ENCODE data around the gene MYLK4.
A peak's percentile ranks its signal among the peaks of the same experiment; 100 is the strongest.

The MYLK4 gene

DNA sequence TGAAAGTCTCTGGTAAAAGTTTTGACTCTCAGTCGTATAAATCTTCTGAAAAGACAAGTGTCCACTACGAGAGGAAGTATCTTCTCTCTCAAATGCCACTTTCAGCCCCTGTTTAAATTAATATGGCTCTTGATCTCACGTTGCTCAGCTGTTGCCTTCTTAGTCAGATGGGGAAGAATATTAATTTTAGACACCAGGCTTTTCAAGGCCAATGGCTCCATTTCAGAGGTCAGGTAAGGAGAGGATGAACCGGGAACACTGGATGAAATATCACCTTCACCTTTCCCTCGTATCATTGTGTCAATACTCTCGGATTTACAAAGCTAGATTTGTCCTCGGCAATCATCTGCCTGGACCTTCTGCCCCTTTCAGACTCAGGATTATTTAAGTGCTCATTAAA lies at the start of gene MYLK4:
MYLK4 (minus strand) TSS at position 91 of the 400 bp plus-strand sequence. CDS start 1,628 bp downstream, outside the sequence.
- no peak for DNase-seq (ENCODE audit: insufficient read length, low spot score)
- no peak for FAIRE-seq

DNA sequence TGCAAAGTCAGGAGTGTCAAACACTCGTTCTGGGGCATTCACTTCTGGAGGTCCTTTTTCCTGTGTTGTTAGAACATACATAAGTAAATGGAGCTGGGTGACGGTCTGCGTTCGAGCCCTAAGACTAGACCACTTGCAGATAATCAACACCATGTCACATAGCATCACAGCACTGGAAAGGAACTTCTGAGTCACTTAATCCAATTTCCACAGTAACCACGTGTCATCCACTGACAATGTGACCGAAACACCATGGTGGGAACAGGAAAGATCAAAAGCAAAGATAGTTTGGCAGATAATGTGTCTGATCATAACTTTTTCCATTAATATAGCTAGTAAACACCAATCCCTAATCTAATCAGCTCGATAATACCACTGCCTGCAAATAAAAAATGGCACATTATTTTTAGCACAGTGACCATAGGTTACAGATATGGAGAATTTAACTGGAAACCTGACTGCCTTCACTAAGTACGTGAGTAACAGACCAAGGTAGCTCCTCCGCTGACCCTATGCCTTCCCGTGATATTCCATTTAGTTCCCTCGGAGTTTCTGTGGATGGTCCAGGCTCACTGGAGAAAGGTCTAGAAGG lies 49.3 kb upstream of the MYLK4 start:
- no peak for DNase-seq (ENCODE audit: insufficient read length, low spot score)
- no peak for FAIRE-seq

DNA sequence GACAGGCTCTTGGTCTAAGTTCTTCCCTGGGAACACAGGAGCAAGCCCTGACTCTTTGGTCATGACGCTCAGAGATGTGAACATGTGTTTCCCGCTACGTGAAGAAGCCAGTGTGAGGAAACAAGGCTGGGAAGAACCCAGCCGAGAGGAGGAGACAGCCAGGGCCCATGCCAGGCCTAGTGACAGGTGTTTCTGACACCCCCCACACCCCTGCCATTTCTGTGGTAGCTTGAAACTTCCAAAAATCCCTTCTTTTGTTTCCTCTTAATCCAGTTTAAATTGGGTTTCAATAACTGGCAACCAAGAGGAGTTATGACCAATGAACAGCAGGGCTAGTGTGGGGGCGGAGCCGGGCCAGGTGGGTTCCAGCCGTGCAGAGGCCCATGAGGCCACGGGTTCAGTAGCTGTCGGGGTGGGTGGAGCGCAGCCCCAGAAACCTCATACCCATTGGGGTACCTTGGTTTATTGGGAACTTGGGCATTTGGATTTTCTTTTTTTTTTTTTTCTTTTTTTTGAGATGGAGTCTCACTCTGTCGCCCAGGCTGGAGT lies 47.9 kb upstream of the MYLK4 start:
- DNase-seq (ENCODE audit: insufficient read length, low spot score) (no peak), FAIRE-seq (no peak)

DNA sequence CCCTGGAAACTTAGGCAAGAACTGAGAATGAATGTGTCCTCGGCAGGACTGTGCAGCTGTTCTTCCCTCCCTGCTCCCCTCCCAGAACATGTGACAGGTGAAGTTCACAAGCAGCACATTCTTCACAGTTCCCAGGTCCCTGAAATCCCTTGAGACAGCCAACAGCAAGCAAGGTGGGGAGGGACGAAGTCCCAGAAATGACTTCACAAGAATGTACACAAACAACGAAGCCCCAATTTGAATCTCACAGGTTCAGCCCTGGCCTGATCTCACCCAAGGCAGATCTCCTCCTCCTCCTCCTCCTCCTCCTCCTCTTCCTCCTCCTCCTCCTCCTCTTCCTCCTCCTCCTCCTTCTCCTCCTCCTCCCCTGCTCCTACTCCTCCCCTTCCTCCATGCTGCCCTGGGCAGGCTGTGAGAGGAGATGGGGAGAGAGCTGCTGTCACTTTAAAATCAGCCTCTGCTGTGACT lies 46.9 kb upstream of the MYLK4 start:
- FAIRE-seq, result no peak
- no peak for DNase-seq (ENCODE audit: insufficient read length, low spot score)

DNA sequence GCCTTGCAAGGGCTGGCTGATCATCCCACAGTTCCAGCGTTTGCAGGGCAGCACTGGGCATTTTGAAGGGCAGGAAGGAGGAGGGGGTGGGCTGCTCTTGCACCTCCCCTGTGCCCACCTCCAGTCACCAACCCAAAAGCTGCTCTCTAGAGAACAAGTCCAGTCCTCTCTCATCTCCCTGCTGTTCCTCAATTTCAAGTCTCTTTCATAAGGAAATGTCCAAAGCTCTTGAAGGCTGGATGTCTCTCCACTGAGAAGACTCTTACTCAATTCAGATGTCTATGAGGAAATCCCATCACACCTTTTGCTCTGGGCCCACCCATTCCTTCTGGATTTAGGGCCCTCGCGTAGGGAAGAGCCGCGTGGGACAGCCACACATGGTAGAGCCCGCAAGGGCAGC lies 46.1 kb upstream of the MYLK4 start:
- FAIRE-seq (no peak), DNase-seq (ENCODE audit: insufficient read length, low spot score) (no peak)

DNA sequence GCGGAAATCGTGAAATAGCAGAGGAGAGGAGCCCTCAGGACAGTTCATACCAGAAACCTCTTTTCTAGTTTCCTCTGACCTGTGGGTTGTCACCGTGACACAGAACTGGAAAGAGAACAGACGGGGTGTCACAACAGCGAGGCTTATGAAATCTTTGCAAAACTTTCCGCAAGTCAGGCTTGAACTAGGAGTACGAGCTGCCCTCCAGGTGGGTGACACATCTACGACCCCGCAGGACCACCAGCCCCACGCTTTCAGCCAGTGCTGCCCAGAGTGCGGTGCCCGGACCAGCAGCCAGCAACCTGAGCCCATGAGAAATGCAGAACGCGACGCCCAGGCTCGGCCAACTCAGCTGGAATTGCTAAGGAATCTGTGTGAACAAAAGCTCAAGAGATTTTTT lies 45.2 kb upstream of the MYLK4 start:
- FAIRE-seq (no peak), DNase-seq (ENCODE audit: insufficient read length, low spot score) (no peak)

DNA sequence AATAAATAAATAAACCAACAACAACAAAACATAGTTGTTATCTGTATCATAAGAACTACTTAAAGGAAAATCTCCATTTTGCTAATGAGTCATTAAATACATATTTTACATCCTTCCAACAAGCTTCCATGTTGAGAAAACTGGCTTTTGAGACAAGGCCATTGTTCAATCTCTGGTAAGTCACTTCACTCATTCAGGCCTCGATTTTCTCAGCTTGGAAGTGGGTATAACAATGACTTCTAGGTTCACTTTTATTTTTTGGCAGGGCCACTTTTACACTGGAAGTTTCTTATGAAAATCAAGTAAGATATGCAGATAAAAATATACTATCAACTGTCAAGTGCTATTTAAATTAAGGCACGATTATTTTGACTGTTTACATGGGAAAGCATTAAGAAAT lies 44.4 kb upstream of the MYLK4 start:
- DNase-seq (ENCODE audit: insufficient read length, low spot score) (no peak), FAIRE-seq (no peak)

DNA sequence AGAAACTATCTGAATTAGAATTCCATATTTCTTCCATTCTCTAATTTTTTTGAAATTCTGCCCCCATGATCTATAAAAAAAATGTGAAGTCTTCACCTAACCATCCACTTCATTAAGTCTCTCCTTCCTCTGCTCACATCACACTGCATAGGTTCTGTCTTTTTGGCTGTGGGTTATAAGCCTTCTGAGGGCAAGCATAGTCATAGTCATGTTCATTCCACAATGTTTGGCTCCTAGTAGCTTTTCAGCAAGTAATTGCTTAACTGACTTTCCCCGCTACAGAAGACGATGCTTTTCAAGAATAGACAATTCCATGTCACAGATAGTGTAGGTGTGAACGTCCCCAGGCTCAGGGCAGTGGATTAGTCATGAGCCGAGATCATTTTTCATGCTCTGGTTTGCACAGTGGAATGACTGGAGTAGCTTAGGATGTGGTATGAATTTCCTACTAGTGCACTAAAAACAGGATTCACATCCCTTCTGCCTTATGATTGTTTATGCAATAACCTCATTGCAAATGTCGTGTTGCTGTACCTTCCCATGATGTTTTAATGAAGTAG lies 43.5 kb upstream of the MYLK4 start:
- DNase-seq (ENCODE audit: insufficient read length, low spot score) (no peak), FAIRE-seq (no peak)

DNA sequence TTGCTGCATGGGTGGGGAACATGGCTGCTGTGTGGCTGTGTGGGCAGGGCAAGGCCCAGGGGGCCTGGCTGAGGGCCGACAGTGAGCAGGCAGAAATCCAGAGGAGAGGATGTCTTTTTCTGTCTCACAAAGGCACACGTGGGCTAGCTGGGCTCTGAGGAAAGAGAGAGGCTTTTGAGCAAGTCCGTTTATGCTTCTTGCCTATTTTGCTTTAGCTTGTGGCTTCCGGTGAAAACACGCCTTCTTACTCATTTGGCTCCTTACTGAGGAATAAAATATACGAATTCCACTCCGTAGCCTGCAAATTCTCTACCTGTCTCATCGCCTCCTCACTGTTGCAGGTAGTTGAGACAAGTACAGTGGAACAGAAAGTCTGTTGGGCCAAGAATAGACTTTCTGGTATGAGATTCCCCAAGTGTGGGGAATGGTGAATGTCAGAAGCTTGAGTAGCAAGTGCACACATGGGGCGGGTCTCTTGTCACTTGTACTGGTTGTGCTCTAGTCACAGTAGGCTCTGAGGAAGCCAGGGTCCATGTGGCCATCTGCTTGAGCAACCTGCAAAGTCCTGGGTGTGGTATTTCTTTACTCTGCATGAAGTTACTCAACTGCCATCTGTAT lies 42.9 kb upstream of the MYLK4 start:
- no peak for FAIRE-seq
- no peak for DNase-seq (ENCODE audit: insufficient read length, low spot score)

DNA sequence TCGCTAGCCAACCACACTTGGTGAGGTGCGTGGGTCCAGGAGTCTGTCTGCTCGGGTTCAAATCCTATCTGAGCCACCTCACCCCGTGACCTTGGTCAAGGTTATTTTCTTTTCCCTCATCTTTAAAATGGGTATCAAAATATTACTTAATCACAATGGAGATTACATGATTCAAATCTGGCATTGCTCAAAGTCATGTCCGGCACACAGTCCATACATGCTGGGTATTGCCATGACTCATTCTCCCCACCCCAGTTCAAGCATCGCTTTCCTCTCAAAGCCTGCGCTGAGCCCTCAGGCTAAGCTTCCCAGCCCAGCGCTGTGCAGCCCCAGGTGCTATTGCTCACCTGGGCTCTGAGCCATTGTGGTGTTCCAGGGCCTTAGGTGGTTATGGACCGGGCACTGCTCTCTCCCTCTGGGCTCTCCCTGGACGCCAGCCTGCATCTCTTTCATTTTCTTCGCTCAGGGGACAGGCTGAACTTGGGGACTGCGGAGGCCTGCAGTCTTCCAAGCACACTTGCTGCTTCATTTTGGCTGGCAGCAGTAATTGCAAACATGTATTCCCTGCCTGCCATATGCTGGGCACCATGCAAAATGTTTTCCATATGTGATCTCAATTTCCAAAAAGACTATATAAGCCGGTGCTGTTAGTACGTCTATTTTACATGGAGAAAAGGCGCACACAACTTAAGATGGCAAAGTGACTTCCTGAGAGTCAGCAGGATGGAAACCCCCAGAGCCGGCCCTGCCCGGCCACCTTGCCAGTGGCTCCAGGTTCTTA lies 41.8 kb upstream of the MYLK4 start:
- DNase-seq (ENCODE audit: insufficient read length, low spot score) (no peak), FAIRE-seq (no peak)

DNA sequence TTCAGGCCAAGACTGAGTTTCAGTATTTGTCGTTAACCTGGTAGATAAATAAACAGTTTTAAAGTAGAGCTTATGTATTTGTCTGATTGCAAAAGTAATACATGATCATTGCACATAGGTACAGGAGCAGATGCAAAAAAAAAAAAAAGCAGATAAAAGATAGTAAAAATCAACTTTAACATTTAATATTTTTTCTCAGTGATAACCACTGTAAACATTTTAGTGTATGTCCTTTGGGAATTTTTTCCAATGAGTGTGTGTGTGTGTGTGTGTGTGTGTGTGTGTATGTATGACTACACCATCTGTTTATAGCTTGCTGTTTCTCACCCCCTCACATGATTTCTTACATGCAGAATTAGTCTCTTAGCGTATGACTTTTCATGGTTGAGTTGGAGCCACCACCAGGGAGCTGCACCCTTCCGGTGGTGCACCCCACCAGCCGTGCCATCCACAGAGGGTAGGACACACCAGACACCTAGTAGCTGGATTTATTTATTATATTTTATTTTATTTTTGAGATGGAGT lies 40.8 kb upstream of the MYLK4 start:
- FAIRE-seq, result no peak
- no peak for DNase-seq (ENCODE audit: insufficient read length, low spot score)

DNA sequence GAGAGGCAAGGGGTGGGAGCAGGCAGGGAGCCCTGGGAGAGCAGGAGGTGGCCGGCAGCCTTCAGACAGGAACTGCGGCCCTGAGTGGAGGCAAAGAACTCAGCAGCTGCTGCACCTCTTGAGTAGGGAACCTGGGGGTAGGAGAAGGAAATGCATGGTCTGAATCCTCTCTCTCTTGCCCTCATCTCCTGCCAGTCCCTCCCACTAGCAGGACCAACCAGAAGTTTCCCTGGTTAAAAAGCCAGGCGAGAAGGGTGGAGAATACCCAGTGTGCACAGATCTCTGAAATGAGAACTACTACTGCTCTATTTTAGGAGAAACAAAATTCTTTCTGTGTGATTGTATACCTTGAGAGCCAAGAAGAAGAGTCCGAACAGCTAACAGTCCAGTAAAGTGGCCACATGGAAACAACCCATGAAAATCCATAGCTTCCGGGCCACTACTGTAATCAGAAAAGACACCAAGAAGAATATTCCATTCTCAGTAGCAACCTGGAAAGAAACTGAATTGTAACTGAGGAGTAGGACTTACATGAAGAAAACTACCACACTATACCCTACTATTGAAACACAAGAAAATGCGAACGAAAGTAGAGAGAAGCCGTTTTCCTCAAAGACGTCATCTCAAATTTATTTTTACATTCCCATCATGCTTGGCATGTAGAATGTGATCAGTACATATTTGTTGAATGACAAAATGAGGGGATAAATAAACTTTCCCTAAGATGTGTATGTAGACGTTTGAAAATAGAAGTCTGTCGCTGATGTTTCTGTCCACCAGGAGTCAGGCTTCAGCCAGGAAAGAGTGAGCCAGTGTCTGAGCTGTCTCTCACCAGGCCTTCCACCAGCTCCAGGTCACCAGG lies 40.1 kb upstream of the MYLK4 start:
- DNase-seq (ENCODE audit: insufficient read length, low spot score) (peak; percentile 66), FAIRE-seq (peak; percentile 45)

DNA sequence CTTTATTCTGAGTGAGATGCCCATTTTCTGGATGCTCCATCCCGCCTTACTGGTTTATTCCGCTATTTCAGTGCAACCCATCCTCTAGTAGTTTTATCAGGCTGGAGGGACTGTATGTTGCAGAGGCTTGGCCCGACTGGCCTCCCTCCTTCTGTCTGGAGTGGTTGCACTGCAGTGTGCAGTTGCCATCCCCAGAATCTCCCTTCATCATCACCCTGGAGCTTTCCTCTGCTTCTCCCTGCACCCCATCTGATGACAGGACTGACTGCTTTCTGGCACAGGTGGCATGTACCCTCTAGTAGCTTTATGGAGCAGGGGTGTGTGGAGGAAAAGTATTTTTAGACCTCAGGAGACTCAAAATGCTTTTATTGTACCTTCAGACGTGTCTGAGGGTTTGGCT lies 35.5 kb upstream of the MYLK4 start:
- no peak for FAIRE-seq
- DNase-seq (ENCODE audit: insufficient read length, low spot score), result no peak

DNA sequence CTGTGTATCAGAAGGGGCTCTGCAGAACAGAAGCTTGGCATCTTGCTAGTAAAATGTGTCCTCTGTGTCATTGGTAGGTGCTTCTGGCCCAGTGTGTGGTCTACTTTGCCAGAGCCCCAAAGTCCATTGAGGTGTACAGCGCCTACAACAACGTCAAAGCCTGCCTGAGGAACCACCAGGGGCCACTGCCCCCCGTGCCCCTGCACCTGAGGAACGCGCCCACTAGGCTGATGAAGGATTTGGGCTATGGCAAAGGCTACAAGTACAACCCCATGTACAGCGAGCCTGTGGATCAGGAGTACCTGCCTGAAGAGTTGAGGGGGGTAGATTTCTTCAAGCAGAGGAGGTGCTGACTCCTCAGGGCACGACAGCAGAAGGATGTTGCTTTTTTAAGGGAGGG lies 34.2 kb upstream of the MYLK4 start:
- FAIRE-seq (no peak), DNase-seq (ENCODE audit: insufficient read length, low spot score) (no peak)

DNA sequence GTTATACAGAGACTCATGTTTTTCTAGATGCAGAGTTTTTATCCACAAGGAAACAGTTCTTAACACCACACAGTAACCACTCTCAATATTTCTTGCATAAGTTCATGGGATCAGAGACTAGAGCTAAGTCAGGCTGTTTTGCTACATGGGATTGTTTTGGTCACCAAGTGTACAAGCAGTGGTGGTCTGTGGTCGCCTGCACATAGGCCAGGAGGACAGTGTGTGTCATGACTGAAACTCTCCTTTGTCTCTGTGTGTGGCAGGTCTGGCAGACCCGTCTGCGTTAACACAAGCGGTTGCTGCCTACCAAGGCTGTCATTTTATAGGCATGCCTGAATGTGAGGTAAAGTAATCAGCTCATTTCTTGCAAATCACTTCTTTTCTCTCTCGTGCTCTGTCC lies 33.3 kb upstream of the MYLK4 start:
- no peak for DNase-seq (ENCODE audit: insufficient read length, low spot score)
- no peak for FAIRE-seq

DNA sequence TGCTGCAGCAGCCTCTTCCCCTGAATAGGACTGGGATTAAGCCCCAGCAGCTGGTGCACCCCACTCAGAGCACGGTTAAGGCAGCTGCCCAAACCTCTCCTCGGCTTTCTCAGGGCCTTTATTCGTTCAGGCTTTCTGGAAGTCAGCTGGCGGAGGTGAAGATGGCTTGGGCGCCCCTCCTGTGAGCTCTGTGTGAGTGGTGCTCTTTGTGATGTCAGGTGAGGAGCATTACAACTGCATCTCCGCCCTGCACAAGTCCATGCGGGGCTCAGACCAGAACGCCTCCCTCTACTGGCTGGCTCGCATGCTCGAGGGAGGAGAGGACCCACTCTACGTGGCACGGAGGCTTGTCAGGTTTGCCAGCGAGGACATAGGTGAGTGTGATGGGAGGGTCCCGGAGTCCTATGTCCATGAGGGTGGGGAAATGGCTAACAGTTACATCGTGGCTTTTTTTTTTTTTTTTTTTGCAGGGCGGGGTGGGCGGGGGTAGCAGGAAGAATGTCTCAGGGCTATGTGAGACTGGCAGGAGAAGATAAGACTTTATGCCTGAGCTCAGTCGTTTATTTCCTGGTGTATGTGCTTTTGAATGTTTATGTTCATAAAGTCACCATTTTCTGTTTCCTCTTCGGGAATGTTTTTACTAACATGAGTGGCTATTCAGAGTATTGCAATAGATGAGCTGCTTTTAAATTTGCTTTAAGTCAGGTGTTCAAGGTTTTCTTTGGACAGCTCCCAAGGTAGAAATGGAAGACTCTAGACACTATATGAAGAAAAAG lies 32.7 kb upstream of the MYLK4 start:
- FAIRE-seq (no peak), DNase-seq (ENCODE audit: insufficient read length, low spot score) (no peak)

DNA sequence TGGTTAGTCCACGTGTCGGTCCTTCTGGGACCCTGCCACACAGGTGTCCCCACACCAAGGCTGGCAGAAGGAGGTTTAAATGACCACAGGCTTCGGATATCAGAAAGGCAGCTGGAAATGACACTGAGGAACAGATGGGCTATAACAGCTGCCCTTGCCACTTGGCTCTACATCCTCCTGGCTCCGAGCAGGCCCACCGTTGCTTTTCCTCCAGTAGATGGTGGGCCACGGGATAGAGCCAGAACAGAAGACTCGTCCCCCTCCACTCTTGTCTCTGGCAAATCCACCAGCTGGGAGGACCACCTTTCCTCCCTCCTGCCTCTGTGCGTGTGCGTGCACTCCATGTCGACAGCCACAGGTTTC lies 32.1 kb upstream of the MYLK4 start:
- FAIRE-seq (no peak), DNase-seq (ENCODE audit: insufficient read length, low spot score) (no peak)

DNA sequence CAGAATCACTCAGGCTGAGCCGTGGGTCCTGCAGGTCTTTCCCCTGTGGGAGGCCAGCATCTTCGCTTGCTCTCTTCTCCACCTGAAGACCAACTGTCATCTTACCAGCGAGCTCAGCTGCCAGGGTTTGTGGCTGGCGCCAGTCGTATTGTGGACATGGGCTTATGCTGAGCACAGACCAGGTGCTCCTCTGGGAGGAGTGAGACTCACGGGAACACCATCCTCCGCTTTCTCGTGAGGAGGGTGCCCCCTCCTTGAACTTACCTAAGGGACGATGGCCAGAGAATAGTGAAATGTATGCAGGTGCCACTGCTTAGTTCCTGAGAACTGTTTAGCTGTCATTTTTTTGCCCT lies 31.6 kb upstream of the MYLK4 start:
- DNase-seq (ENCODE audit: insufficient read length, low spot score), result no peak
- FAIRE-seq, result no peak

DNA sequence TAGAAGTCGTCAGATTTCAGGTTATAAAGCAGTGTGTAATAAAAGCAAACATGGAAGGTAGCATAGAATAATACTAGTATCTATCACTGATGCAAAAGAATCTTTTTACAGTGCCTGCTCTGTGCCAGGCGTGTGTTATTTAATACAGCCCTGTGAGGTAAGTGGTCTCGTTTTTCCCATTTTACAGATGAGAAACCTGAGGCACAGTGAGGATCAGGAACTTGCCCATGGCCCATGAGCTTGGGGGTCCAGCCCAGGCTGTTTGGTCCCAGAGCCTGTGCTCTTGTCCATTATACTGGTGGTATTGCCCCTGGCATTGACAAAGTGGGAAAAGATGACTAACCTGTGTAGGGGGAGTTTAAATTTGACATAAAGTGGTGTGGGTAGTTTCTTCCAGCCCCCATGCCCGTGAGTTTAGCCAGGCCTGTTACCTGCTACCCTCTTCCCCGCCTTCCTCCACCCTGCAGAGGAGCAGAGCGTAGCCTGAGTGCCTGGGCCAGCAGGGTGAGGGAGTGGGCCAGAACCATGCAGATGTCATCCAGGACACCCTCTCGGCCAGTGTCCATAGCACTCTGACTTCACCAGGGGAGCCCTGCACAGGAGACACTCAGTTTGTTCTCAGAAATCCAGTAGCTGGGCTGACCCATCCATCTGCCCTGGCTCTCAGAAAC lies 31.1 kb upstream of the MYLK4 start:
- DNase-seq (ENCODE audit: insufficient read length, low spot score) (no peak), FAIRE-seq (no peak)

All from GM19239 (cell line).